ENCODE measurements around the gene CUL7.

Gene CUL7

GRCh38 chr6:43055966-43056365 is 2.3 kb upstream of the CUL7 start:
- no peak for TF ChIP-seq CTCF (IDR thresholded peaks at IDR 0.05; ENCODE audit: insufficient read depth, low read length, poor library complexity, severe bottlenecking)
- no peak for DNase-seq (ENCODE audit: extremely low read depth, insufficient read length)
- no peaks in the 10 kb centered on the region for H3K27me3 ChIP-seq (replicated peaks; ENCODE audit: control insufficient read depth, insufficient read depth, low read length)
- peaks cover 7% of the 10 kb centered on the region for H3K36me3 ChIP-seq (ENCODE audit: control insufficient read depth, insufficient read depth, low read length)
- no peak overlapping the region for H3K4me3 ChIP-seq (replicated peaks; ENCODE audit: low read depth, low read length)

- no peak for TF ChIP-seq CTCF (IDR thresholded peaks at IDR 0.05; ENCODE audit: insufficient read depth, low read length, poor library complexity, severe bottlenecking)
- Histone ChIP-seq H3K36me3 (ENCODE audit: control insufficient read depth, insufficient read depth, low read length) (peaks cover 15% of the 10 kb centered on the region), H3K4me3 (replicated peaks; ENCODE audit: low read depth, low read length) (peak overlapping the region; percentile 94), H3K27me3 (replicated peaks; ENCODE audit: control insufficient read depth, insufficient read depth, low read length) (no peaks in the 10 kb centered on the region)
- DNase-seq (ENCODE audit: extremely low read depth, insufficient read length), result no peak
These were observed 724 bp upstream of the CUL7 start for GRCh38 chr6:43054206-43054943.

GRCh38 chr6:43052842-43053544 is 658 bp downstream of the CUL7 start:
- H3K36me3 ChIP-seq (ENCODE audit: control insufficient read depth, insufficient read depth, low read length), result peaks cover 21% of the 10 kb centered on the region
- peak; percentile 38 for DNase-seq (ENCODE audit: extremely low read depth, insufficient read length)
- peak overlapping the region; percentile 94 for H3K4me3 ChIP-seq (replicated peaks; ENCODE audit: low read depth, low read length)
- no peaks in the 10 kb centered on the region for H3K27me3 ChIP-seq (replicated peaks; ENCODE audit: control insufficient read depth, insufficient read depth, low read length)
- TF ChIP-seq CTCF (IDR thresholded peaks at IDR 0.05; ENCODE audit: insufficient read depth, low read length, poor library complexity, severe bottlenecking), result no peak

GRCh38 chr6:43052225-43052841 is 1.3 kb downstream of the CUL7 start:
- H3K36me3 ChIP-seq (ENCODE audit: control insufficient read depth, insufficient read depth, low read length), result peaks cover 22% of the 10 kb centered on the region
- peak overlapping the region; percentile 94 for H3K4me3 ChIP-seq (replicated peaks; ENCODE audit: low read depth, low read length)
- no peak for TF ChIP-seq CTCF (IDR thresholded peaks at IDR 0.05; ENCODE audit: insufficient read depth, low read length, poor library complexity, severe bottlenecking)
- DNase-seq (ENCODE audit: extremely low read depth, insufficient read length), result no peak
- H3K27me3 ChIP-seq (replicated peaks; ENCODE audit: control insufficient read depth, insufficient read depth, low read length), result no peaks in the 10 kb centered on the region

- no peak for TF ChIP-seq CTCF (IDR thresholded peaks at IDR 0.05; ENCODE audit: insufficient read depth, low read length, poor library complexity, severe bottlenecking)
- Histone ChIP-seq H3K36me3 (ENCODE audit: control insufficient read depth, insufficient read depth, low read length) (peaks cover 25% of the 10 kb centered on the region), H3K4me3 (replicated peaks; ENCODE audit: low read depth, low read length) (no peak overlapping the region), H3K27me3 (replicated peaks; ENCODE audit: control insufficient read depth, insufficient read depth, low read length) (no peaks in the 10 kb centered on the region)
- DNase-seq (ENCODE audit: extremely low read depth, insufficient read length), result no peak
These were observed 2.7 kb downstream of the CUL7 start for GRCh38 chr6:43050981-43051380.

Measured in GM06990 (cell line).